Endothelial cell of umbilical vein (primary cell): ENCODE results near the gene SSTR3.

Source experiments
- CTCF ChIP-seq, 2 donors: IDR thresholded peaks; 1 replicate in 1 of 2; 2 replicates in 1 of 2; pipeline ENCODE4 v1.5.1; 2011; ENCODE audit warnings: low read length in 2 of 2, mild to moderate bottlenecking in 2 of 2, moderate library complexity in 2 of 2, control low read depth in 1 of 2, inconsistent platforms in 1 of 2, low read depth in 1 of 2; ENCODE audit not compliant: insufficient read depth in 1 of 2; ENCODE audit errors: extremely low read depth in 1 of 2
- GATA2 ChIP-seq: IDR thresholded peaks from 2 replicates; pipeline ENCODE4 v1.7.0; 2011; ENCODE audit warnings: low read depth, mild to moderate bottlenecking, moderate library complexity, mixed read lengths, low read length; ENCODE audit not compliant: insufficient read length, insufficient read depth

GRCh38 chr22:37232140-37232998 lies 20.1 kb upstream of the SSTR3 start:
- TF ChIP-seq GATA2 = no peak
- TF ChIP-seq CTCF (IDR thresholded peaks at IDR 0.05; ENCODE audit: extremely low read depth in 1 of 2, insufficient read depth in 1 of 2, low read depth in 1 of 2, low read length in 2 of 2) = no peak
